Gastroesophageal sphincter (tissue), 4 donors: Measurements from ENCODE around the gene PTPRE. TPM values are rescaled to one million over a fixed set of nuclear protein-coding genes. Genes with fewer than 3 reads are reported as not detected.
A peak's percentile ranks its signal among the peaks of the same experiment; 100 is the strongest.

Experiments used
- ATAC-seq: fragments of 150-250 bp; one replicate; pipeline ENCODE4 v1.9.1; 2016; ENCODE audit warnings: mild to moderate bottlenecking, moderate library complexity
- H3K27ac ChIP-seq, 4 donors: fragments of 200-600 bp; sonication (generic) in 3 of 4; 1 replicate in 3 of 4; 2 replicates in 1 of 4; pipeline ENCODE4 v1.5.1; 2016 to 2019
- H3K27me3 ChIP-seq: fragments of 200-600 bp; sonication (generic); one replicate; pipeline ENCODE4 v1.5.1; 2019
- H3K36me3 ChIP-seq, 2 donors: fragments of 200-600 bp; sonication (generic); one replicate each; pipeline ENCODE4 v1.5.1; 2019; ENCODE audit warnings: control low read depth in 1 of 2
- H3K4me1 ChIP-seq, 3 donors: fragments of 200-600 bp; sonication (generic); 1 replicate in 2 of 3; 2 replicates in 1 of 3; pipeline ENCODE4 v1.5.1; 2016 to 2019; ENCODE audit warnings: control low read depth in 2 of 3
- H3K4me3 ChIP-seq, 2 donors: fragments of 200-600 bp; sonication (generic); one replicate each; pipeline ENCODE4 v1.5.1; 2019; ENCODE audit warnings: mild to moderate bottlenecking in 1 of 2, moderate library complexity in 1 of 2
- H3K9me3 ChIP-seq, 3 donors: fragments of 200-600 bp; sonication (generic); one replicate each; pipeline ENCODE4 v1.5.1; 2017 to 2019; ENCODE audit warnings: control low read depth in 2 of 3
- EP300 ChIP-seq: sonication (generic); formaldehyde crosslinking; IDR thresholded peaks from one replicate; pipeline ENCODE4 v1.6.1; 2017; ENCODE audit warnings: antibody characterized with exemption, mild to moderate bottlenecking
- POLR2A ChIP-seq, 2 donors: fragments of 450-650 bp; IDR thresholded peaks; one replicate each; pipeline ENCODE4 v1.6.1; 2017; ENCODE audit warnings: antibody characterized with exemption in 2 of 2, mild to moderate bottlenecking in 2 of 2, moderate library complexity in 1 of 2
- POLR2AphosphoS5 ChIP-seq: sonication (generic); formaldehyde crosslinking; IDR thresholded peaks from one replicate; pipeline ENCODE4 v1.6.1; 2017; ENCODE audit warnings: antibody characterized with exemption
- WGBS, 2 donors: methylation state at CpG; one replicate each; pipeline ENCODE4 v1.1.5; 2018; ENCODE audit warnings: low coverage in 1 of 2; 5-methylcytosine and 5-hydroxymethylcytosine counted together
- total RNA-seq, 4 donors: library from RNA; depleted of rRNA; stranded (reverse); fragments of >200 nt; gene quantifications; one replicate each; pipeline ENCODE4 v1.1.0, GENCODE V29; 2016
- TF ChIP-seq, protein P1 (sequence below), 4 experiments: fragments of 200-600 bp in 2 of 4; fragments of 450-650 bp in 2 of 4; sonication (generic) in 1 of 4; IDR thresholded peaks; one replicate each; pipeline ENCODE4 v1.5.1; 2017 to 2019; ENCODE audit warnings: antibody characterized with exemption in 4 of 4, mild to moderate bottlenecking in 2 of 4, moderate library complexity in 2 of 4

The PTPRE gene
- total RNA-seq, 4 donors from 2014 or later: 6.4 to 16.4 (median 8.5) TPM

GRCh38 chr10:127921075-127921752 lies 14.3 kb downstream of the PTPRE start:
- TF ChIP-seq EP300: no peak
- no peak for TF ChIP-seq POLR2AphosphoS5
- no peak for TF ChIP-seq POLR2A (IDR thresholded peaks at IDR 0.05)
- TF ChIP-seq, protein P1, sequence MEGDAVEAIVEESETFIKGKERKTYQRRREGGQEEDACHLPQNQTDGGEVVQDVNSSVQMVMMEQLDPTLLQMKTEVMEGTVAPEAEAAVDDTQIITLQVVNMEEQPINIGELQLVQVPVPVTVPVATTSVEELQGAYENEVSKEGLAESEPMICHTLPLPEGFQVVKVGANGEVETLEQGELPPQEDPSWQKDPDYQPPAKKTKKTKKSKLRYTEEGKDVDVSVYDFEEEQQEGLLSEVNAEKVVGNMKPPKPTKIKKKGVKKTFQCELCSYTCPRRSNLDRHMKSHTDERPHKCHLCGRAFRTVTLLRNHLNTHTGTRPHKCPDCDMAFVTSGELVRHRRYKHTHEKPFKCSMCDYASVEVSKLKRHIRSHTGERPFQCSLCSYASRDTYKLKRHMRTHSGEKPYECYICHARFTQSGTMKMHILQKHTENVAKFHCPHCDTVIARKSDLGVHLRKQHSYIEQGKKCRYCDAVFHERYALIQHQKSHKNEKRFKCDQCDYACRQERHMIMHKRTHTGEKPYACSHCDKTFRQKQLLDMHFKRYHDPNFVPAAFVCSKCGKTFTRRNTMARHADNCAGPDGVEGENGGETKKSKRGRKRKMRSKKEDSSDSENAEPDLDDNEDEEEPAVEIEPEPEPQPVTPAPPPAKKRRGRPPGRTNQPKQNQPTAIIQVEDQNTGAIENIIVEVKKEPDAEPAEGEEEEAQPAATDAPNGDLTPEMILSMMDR (IDR thresholded peaks at IDR 0.05): no peak
- H3K9me3 ChIP-seq: no peaks in the 10 kb centered on the region
- no peak overlapping the region for H3K4me3 ChIP-seq
- peak overlapping the region in 2 of 4 donors; percentile 10 to 59 for H3K27ac ChIP-seq
- H3K36me3 ChIP-seq: no peaks in the 10 kb centered on the region
- H3K27me3 ChIP-seq: no peaks in the 10 kb centered on the region
- no peak for ATAC-seq
- 77% methylated on average over 4 of the region's 11 CpGs; no CpG with 5 or more reads in 1 of the 2 donors for WGBS, 2 donors
- H3K4me1 ChIP-seq: peaks cover 0 to 30% (median 14%) of the 10 kb centered on the region in 3 donors

DNA sequence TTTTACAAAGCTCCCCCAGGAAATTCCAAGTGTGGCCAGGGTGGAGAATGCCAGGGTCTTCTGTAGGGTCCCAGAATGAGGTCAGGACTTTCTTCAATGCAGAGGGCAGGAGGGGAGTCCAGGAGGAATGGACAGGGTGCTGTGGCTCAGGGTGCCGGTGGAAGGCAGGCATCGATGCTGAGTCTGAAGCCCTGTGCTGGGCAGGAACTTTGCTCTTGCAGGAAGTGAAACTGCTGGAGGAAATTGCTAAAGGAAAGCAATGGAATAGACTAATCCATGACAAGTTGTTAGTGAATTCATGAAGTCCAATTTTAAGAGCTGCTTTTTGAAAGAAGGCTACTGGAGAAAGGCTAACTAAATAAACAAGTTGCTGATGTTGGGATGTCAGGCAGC lies 14.8 kb downstream of the PTPRE start:
- Histone ChIP-seq H3K27ac (peak overlapping the region in 3 of 4 donors; percentile 53 to 64 (median 59)), H3K36me3 (no peaks in the 10 kb centered on the region), H3K9me3 (no peaks in the 10 kb centered on the region), H3K27me3 (no peaks in the 10 kb centered on the region), H3K4me1 (peaks cover 0 to 30% (median 14%) of the 10 kb centered on the region in 3 donors), H3K4me3 (no peak overlapping the region)
- 89 to 92% methylated on average over 2 of the region's 2 CpGs for WGBS, 2 donors
- ATAC-seq: no peak
- TF ChIP-seq, protein P1 (IDR thresholded peaks at IDR 0.05): no peak
- no peak for TF ChIP-seq POLR2AphosphoS5
- no peak for TF ChIP-seq EP300
- TF ChIP-seq POLR2A (IDR thresholded peaks at IDR 0.05): no peak

DNA sequence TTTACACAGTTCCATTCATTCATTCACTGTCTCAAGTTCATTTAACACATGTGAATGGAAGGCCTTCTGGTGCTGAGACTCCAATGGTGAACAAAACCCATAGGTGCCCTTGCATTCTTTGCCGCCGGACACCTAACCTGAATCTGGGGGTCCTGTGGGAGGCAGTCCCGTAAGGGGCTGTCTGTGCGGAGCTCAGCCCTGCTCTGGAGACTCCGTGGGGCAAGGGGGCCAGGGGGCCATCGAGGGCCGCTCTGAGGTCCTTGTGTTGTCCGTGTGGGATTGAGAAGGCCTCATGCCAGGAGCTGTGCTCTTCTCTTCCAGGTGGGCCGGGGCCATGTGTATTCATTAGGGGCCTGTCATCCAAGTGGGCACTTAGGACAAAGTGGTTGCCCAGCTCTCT lies 15.3 kb downstream of the PTPRE start:
- H3K36me3 ChIP-seq: no peaks in the 10 kb centered on the region
- peak overlapping the region in 3 of 4 donors; percentile 53 to 64 (median 59) for H3K27ac ChIP-seq
- peaks cover 0 to 30% (median 14%) of the 10 kb centered on the region in 3 donors for H3K4me1 ChIP-seq
- H3K4me3 ChIP-seq: no peak overlapping the region
- H3K9me3 ChIP-seq: no peaks in the 10 kb centered on the region
- no peaks in the 10 kb centered on the region for H3K27me3 ChIP-seq
- ATAC-seq: no peak
- TF ChIP-seq, protein P1 (IDR thresholded peaks at IDR 0.05): no peak
- TF ChIP-seq EP300: no peak
- no peak for TF ChIP-seq POLR2A (IDR thresholded peaks at IDR 0.05)
- TF ChIP-seq POLR2AphosphoS5: no peak
- 85 to 90% methylated on average over 2 to 4 of the region's 9 CpGs for WGBS, 2 donors

DNA sequence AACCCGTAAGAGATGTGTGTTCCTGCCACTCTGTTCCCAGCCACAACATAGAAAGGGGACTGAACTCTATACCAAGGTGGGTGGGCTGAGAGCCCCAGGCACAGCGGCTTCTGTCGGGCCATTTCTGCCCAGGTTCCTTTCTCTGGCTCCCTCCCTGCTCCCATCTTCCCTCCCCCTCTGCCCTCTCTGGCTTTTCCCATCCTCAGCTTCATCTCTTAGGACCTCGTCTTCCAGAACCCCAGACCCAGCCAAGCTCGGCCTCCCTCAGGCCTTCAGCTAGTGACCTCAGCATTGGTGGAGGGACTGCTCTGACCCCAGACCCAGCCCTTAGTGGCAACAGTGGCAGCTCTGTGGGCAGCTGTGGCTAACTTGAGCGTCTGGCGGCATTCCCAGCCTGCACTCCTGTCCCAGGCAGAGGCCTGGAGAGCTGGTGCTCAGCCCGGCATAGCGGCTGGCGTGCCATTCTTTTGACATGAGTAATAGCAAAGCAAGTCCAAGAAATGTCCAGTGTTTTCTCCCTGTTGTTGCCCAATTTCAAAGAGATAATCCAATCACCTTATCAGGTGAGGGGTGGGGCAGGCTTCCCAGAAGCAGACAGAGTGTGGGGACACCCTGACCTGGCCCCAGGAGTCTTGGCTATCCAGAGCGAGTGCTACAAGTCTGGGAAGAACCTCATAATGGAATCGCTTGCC lies 15.9 kb downstream of the PTPRE start:
- 71 to 86% methylated on average over 1 to 5 of the region's 12 CpGs for WGBS, 2 donors
- H3K36me3 ChIP-seq: no peaks in the 10 kb centered on the region
- TF ChIP-seq EP300 (no peak), POLR2AphosphoS5 (peak; percentile 22)
- H3K4me1 ChIP-seq: peaks cover 0 to 30% (median 14%) of the 10 kb centered on the region in 3 donors
- H3K27me3 ChIP-seq: no peaks in the 10 kb centered on the region
- H3K27ac ChIP-seq: peak overlapping the region in 3 of 4 donors; percentile 53 to 64 (median 59)
- H3K4me3 ChIP-seq: no peak overlapping the region
- ATAC-seq: no peak
- H3K9me3 ChIP-seq: no peaks in the 10 kb centered on the region

- Histone ChIP-seq H3K27me3 (no peaks in the 10 kb centered on the region), H3K4me1 (peaks cover 0 to 30% (median 14%) of the 10 kb centered on the region in 3 donors), H3K27ac (peak overlapping the region in 2 of 4 donors; percentile 53 to 59), H3K9me3 (no peaks in the 10 kb centered on the region), H3K4me3 (no peak overlapping the region), H3K36me3 (no peaks in the 10 kb centered on the region)
- 50 to 88% methylated on average over 1 of the region's 1 CpG for WGBS, 2 donors
- ATAC-seq: no peak
- TF ChIP-seq POLR2A (IDR thresholded peaks at IDR 0.05): no peak
- TF ChIP-seq, protein P1 (IDR thresholded peaks at IDR 0.05): no peak
- no peak for TF ChIP-seq EP300
- no peak for TF ChIP-seq POLR2AphosphoS5
These were observed 16.7 kb downstream of the PTPRE start for GRCh38 chr10:127923646-127924045.
